RCC 7860 (cell line): ENCODE results near the gene PF4V1.
"Not testable (repeated sequence)": the region's sequence is repeated elsewhere in the genome, so short reads cannot be mapped to it uniquely, and the experiment has no call there.

ENCODE experiments used
- DNase-seq: peaks from one replicate; pipeline ENCODE4 v3.0.0-alpha.2; 2015; ENCODE audit warnings: low spot score
- FAIRE-seq: peaks from 2 replicates; lab custom pipeline; 2012; peaks lifted over from hg19 to GRCh38; lab: Jason Lieb, UNC

PF4V1 gene

DNA sequence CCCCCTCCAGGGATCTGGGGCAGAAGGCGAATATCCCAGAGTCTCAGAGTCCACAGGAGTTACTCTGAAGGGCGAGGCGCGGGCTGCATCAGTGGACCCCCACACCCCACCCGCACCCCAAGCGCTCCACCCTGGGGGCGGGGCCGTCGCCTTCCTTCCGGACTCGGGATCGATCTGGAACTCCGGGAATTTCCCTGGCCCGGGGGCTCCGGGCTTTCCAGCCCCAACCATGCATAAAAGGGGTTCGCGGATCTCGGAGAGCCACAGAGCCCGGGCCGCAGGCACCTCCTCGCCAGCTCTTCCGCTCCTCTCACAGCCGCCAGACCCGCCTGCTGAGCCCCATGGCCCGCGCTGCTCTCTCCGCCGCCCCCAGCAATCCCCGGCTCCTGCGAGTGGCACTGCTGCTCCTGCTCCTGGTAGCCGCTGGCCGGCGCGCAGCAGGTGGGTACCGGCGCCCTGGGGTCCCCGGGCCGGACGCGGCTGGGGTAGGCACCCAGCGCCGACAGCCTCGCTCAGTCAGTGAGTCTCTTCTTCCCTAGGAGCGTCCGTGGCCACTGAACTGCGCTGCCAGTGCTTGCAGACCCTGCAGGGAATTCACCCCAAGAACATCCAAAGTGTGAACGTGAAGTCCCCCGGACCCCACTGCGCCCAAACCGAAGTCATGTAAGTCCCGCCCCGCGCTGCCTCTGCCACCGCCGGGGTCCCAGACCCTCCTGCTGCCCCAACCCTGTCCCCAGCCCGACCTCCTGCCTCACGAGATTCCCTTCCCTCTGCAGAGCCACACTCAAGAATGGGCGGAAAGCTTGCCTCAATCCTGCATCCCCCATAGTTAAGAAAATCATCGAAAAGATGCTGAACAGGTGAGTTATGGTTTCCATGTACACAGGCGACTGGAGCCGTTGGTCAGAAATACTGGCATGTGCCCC, 16.3 kb downstream of the PF4V1 start, which contains the start of gene CXCL1:
Gene CXCL1, plus strand, starts transcription at position 264 of the 926 bp plus-strand sequence. Its CDS starts 78 bp downstream, at position 342.
- peak; percentile 11 for DNase-seq
- no peak for FAIRE-seq

GRCh38 chr4:73870260-73870659, 17.2 kb downstream of the PF4V1 start:
- FAIRE-seq (no peak), DNase-seq (peak; percentile 55)

GRCh38 chr4:73870768-73871167, 17.7 kb downstream of the PF4V1 start:
- FAIRE-seq: no peak
- no peak for DNase-seq

DNA sequence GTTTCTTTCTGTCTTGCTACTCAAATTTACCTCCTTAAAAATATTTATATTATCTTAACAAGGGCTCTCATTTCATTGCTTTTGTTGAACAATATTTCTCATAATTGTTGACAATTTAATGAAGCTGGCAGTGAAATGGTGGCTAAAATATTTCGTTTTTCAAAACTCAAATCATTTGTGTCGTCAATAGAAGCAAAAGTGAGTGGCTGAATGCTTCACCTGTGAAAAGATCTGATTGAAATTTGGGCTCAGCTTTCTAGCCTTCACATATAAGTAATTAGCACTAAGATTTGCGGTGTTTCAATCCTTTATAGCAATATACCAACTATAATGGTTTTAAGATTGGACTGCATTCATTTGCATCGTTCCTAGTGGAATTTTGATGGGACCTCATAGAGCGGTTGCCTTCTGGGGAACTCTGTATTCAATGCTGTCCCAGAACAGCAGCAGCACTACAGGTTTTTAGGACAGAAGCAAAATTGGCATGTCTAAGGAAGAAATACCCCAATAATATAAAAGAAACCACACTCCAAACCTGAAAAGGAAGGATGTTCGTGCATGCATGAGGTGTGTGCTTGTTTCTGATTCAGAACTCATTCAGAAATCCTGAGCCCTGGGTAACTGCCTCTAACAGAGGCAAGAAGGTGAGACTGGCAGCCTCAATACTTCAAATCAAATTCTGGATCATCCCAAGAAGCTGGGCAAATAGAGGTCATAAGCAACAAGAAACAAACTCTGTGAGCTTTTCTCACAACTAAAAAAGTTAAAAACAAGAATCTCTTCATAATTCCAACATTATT, 18.6 kb downstream of the PF4V1 start:
- FAIRE-seq: no peak
- DNase-seq: no peak

- DNase-seq: no peak
- FAIRE-seq: no peak
These were observed 19.4 kb downstream of the PF4V1 start for GRCh38 chr4:73872316-73873108.

DNA sequence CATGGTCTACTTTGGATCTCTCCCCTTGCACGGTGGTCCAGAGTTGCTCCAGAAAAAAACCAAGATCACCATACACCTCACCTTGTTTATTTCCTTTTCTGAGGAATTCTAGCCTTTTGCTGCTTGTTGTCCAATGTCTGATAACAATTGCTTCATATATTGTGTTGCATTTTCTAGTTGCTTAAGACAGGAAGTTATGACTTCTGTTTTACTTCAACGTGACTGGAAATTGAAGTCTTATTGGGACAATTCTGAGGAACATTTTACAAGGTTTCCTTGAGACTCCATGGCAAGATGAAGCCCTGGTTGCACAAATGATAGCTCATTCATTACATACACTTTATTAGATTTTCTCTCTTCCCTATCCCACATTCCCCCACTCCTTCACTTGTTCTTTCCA, 21.3 kb downstream of the PF4V1 start:
- DNase-seq (no peak), FAIRE-seq (no peak)

DNA sequence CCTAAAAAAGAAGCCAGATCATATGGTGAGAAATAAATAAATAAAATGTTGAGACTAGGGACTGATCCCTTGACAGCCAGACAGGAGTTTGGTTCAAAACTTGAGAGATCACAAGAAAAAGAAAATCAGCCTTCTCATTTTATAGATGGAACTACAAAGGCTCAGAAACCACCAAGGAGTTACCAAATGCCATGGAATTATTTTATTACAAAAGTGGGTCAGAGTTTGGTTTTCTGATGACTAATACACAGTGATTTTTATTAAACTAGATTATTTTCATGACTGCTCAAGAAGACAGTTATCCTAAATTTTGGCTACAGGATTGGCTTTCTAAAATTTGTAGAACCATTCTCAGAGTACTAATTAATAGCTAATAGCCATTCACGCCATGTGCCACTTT, 22.3 kb downstream of the PF4V1 start:
- no peak for FAIRE-seq

DNA sequence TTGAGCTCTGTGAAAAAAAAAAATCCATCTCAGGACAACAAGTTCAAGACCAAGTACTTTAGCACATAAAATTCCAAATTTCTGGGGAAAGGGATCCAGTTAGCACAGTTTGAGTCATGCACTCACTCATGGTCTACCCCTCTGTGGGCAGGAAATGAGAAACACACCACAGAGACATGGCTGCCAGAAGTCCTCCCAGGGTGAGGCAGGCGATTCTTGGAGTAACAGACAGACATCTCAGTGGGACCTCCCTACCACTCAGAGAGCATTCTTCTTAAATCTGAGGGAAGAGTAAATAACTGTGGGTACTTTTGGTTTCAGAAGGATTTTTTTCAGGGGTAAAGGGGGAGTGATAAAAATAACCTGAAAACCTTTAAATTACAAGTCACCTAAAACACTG, 30.2 kb downstream of the PF4V1 start:
- FAIRE-seq (peak; percentile 64), DNase-seq (peak; percentile 41)

More for the DNA sequence above, 22.3 kb downstream of the PF4V1 start:
- DNase-seq: no peak

- DNase-seq (peak; percentile 36), FAIRE-seq (no peak)
These were observed 32.6 kb downstream of the PF4V1 start for GRCh38 chr4:73885574-73886267.

- DNase-seq: no peak
- FAIRE-seq: no peak
These were observed 38.2 kb downstream of the PF4V1 start for GRCh38 chr4:73891326-73891725.

GRCh38 chr4:73891739-73892405, 38.8 kb downstream of the PF4V1 start:
- DNase-seq: no peak
- no peak for FAIRE-seq

DNA sequence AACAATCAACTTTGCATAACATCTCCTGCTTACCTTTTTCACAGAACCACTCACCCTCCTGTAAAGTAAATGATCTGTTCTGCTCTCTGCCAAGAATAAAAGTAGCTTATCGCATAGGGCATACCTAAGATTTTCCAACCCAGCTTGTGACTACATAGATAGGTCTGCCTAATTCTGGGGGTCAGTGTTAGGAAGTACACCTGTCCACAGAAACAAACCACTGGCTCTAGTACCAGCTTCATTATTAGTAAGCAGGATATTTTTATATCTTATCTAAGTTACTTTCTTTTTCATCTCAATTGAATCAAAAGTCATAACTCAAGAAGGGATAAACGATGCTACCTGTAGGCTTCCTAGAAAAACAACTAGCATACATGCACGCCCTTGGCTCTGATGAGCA, 39.9 kb downstream of the PF4V1 start:
- DNase-seq: no peak
- FAIRE-seq: no peak

DNA sequence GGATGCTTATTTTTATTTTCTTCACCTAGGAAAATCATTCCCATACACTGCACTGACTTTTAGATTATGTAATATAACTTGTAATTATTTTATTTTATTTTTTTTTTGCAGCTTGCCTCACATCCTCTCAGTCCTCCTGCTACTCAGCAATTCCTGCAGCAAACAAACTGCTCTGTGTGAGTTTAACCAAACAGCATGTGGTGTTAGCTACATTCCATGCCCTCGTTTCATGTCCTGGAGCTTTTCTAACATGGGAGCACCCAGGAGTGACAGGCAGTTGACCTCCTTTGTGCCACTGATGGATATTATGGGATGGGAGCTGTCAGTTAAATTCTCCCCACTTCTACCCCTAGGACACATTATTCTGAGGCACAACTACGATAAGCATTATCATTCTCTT, 40.9 kb downstream of the PF4V1 start:
- no peak for FAIRE-seq
- DNase-seq: no peak

- FAIRE-seq: peak; percentile 89
- peak; percentile 66 for DNase-seq
These were observed 42.4 kb downstream of the PF4V1 start for GRCh38 chr4:73895201-73896175.

- FAIRE-seq (no peak), DNase-seq (no peak)
These were observed 43.3 kb downstream of the PF4V1 start for GRCh38 chr4:73896416-73896815.

DNA sequence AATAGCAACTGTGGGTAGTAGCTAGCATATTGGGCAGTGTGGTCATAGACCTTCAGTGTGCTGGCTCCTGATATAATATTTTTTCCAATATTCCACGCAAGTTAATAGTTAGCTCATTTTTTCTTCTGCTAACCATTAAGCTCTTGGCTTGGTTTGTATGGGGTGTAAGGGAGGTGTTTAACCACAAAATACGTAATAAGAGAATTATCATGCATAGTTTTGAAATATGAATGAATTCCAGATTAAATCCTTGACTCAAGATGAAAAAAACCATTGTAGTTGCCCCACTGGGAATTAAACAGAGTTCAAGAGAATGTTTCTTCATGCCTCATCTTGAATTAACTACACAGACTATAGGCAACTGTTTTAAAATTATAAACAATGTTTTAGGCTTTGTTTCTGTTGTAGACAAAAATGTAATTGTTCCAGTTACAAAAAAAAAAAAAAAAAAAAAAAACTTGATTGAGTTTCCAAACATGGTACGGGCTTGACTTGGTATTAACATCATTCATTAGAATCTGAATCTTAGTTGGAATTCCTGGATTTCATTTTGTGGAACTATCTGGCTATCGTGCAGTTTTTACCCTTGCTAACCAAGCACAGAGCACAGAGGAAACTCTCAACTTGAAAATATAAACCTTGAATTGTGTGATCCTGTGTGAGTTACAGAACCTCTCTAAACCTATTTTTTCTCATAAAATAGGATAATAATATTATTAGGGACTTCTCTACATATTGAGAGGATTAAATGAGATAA, 44.5 kb downstream of the PF4V1 start:
- no peak for DNase-seq
- FAIRE-seq: peak; percentile 79

- DNase-seq, FAIRE-seq: not testable (repeated sequence)
These were observed 46.2 kb downstream of the PF4V1 start for GRCh38 chr4:73899338-73899737.

DNA sequence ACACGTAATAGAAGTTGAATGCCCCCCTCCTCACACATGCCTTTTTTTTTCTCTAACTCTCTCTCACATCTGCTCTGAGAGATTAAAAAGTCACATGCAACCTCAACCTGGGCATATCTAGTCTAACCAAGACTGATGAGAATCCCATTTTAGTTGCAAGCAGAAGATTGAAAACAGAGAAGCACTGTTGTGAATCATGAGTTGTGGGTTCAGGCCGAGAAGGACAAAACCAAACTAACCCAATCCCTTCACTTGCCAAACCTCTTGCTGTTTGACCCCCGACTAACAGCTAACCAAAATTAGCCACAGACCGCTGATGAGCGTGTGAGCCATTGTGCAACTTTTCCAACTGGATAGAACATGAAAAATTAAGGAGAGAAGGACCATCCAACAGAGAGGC, 47.9 kb downstream of the PF4V1 start:
- peak; percentile 67 for FAIRE-seq
- no peak for DNase-seq
